NCI-H1930 (cell line): Measurements from ENCODE around the gene PRR36.
"Not testable (repeated sequence)": the region's sequence is repeated elsewhere in the genome, so short reads cannot be mapped to it uniquely, and the experiment has no call there.

Experiments
- DNase-seq, 2 experiments: peaks; one replicate each; lab custom pipeline; 2025; lab: John Stamatoyannopoulos, UW

The PRR36 gene

DNA sequence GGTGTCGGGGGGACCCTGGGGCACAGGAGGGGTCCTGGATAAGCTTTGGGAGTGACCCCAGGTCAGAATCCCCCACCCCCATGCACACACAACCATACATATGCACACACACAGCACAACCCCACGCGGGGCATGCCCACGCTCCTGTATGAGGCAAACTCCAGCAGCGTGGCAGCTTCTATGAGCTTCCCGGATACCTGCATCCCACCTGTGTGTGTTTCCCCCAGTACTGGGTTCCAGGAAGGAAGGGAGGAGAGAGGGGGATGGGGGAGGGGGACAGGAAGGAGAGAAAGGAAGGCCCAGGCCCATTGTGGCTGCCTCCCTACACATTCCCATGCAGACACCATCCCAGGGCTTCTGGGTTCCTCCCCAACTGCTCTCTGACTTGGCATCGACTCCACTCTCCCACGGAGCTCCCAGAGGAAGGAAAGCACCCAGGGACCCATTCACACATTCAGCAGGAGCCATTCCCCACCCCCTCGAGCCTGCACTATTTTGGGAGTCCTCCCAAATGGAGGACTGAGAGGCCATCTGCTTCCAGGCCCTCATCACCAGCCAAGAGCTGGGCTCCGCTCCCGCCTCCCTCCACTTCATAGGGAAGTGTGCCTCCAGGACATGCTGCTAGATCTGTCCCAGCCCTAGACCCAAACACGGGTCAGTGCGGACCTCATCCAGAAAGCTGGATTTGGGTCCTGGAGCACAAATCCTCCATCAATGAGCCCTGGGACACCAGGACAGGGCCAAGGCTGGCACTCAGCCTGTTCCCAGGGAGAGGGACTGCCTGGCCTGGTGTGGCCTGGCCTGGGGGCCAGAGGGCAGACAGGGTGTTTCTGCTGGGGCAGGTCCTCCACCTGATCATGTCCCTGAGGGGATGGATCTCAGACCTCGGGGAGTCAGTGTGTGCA, 13.2 kb downstream of the PRR36 start:
- DNase-seq: no peak

DNA sequence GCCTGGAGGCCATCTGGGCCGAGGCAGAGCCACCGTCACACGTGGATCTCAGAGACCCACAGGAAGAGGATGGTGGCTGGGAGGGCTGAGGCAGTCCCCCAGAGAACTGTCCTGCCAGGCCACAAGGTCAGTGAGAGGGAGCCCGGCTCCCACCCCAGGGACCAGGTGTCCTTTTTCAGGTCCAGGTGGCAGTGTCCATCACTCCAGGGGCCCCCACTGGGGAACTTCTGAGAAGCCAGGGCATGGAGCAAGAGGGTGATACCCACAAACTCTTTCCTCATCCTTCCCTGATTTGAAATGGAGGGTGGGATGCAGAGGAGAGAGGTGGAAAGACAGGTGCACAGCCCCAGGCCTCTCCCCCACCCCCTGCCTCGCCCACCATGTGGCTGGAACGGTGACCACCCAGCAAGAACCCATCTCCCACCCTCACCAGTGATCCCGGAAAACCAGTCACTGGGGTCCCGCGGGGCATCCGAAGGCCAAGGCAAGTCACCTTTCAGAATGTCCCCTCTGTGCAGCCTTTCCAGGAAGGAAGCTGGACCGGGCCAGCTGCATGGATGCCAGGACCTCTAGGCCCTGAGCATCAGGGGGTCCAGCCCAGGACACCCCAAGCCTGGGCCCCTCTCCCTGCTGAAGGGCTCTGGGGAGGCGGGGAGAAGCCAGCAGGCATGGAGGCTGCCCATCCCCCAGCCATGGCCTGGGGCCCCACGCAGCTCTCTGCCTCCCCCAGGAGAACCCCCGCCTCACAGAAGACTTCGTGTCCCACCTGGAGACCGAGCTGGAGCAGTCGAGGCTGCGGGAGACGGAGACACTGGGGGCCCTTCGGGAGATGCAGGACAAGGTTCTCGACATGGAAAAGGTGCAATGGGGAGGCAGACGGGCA, 14.1 kb downstream of the PRR36 start:
- no peak for DNase-seq

DNA sequence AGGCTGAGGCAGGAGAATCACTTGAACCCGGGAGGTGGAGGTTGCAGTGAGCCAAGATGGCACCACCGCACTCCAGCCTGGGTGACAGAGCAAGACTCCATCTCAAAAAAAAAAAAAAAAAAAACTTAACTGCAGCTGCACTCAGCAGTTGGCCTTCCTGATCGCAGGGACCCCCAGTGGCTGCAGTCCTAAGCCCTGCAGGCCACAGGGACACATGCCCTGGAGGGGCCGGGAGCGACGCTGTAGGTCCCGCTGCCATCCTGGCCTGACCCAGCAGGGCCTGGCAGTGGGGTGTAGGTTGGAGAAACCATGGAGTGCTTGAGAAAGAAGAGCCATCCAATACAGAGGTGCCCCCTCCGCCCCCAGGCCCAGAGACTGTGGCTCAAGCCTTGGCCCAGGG, 15.1 kb downstream of the PRR36 start:
- DNase-seq: not testable (repeated sequence)

DNA sequence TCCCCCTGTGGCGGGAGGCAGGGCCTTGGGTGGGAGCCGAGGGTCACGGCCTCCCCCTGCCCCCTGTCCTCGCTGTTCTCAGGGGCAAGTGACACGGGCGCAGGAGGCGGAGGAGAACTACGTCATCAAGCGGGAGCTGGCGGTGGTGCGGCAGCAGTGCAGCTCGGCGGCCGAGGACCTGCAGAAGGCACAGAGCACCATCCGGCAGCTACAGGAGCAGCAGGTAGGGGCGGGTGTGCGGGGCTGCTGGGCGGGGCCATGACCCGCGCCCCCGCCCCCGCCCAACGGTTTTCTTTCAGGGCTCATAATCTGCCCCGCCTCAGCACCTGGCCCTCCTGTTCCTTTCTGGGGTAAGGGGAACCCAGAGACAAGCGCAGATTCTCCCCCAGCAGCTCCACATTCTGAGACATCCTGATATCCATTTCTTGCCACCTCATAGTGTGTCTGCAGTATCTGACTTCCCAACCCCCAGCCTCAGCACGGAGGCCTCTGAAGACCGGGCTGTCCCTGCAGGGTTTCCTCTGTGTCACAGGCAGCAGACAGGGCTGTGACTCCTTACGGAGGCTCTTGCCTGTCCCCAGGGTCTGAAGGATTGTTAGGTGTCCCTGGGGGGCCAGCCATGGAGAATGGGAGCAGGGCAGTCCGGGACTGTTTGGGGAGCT, 15.9 kb downstream of the PRR36 start:
- peak in 1 of 2 experiments; percentile 12 for DNase-seq

DNA sequence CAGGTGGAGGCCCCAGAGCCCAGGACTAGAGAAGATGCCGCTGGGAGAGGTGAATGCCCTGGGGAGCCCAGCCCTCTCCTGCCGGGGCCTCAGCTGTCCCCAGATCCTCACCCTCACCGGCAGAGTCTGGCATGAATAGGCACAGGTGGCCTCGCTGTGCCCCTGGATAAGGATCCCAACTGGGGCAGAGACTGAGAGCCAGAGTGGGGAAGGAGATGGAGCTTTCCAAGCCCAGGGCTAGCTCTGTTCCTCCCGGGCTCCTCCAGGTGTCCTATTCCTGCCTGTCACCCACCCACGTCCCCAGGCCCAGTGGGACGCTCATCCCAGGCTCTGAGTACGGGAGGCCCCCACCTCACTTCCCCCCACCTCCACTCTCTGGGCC, 16.5 kb downstream of the PRR36 start:
- DNase-seq: no peak

DNA sequence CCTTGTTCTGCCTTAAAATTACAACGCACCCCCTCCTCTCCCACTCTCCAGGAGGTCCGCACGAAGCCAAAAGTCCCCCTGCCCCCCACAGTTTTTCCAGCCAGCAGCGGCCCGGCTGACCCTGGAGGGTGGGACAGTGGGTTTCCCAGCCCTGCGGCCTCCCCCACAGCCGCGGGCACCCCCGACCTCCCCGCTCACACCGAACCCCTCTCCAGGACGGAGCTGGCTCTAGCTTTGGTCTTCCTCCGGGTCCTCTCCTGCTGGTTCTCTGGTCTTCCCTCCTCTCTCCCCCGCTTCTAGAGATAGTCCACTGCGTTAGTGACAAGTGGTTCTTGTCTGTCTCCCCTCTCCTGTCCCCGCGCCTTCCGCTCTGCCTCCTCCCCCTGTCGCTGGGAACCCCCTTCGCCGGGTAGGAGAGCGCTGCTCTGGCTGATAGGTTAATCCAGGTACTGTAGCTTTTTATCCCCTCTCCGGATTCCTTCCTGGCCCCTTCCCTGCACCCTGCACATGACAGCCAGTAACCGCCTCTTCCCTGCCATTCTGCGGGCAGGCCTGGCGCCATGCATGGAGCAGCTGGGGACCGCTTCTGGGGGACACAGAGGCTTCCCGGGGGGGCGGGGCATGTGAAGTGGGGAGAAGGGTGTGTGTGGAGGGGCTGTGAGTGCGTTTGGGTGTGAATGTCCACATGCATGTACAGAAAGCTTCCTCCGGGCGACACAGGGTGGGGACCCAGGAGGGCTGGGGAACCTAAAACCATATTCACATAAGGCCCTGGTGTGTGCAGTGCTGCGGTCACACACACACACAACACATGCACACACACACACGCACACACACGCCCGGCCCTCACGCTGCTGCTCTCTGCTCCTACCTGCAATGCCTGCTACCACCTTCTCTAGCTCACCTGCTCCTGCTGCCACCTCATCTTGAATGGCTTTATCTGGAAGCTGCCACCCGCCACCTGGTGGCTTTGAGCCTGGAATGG, 17.2 kb downstream of the PRR36 start:
- DNase-seq: no peak

DNA sequence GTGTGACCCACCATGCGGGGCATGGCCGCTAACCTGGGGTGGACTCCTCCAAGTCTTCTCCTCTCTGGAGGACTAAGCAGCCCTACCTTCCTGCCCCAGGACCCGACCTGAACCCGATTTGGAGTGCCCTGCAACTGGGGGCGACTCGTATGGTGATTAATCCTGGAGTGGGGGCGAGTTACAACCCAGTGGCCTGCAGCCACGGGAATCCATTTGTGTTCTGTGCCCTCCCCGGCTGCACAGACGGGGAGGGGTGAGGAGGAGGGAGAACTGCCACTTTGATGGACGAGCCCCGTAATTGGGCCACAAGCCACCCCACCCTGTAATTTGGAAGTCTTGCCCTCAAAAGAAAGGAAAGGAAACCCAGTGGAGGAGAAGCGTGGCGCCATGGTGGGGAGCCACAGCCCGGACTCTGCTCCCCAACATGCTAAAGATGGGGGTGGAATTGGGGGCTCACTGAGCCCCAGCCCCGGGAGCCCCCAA, 18.0 kb downstream of the PRR36 start:
- DNase-seq: no peak

DNA sequence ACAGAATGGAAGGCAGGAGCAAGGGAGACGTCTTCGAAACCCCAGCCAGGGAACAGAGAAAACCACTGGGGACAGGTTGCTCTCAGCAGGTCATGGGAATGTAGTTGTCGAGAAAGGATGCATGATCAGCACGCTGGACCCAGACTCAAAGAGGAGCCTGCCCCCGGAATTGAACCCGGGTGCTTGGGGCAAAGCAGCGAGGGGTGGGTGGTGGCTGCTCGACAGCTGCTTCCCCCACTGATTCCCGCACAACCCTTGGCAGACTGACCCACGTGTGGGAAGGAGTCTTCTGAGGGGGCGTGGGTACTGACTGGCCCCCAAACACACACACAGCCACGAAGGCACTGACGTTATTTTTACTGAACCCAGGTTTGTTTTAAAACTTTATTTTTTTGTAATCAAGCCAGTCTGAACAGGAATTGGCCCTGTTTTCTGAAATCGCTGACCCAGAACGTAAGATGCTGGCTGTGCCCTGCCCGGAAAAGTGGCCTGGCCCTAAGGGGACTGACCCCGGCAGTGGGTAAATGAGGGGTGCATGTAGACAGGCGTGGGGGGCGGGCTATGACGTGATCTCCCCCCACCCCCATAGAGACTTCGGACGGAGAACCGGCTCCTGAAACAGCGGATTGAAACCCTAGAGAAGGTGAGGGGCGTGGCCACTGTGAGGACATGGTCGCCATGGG, 18.6 kb downstream of the PRR36 start:
- no peak for DNase-seq

DNA sequence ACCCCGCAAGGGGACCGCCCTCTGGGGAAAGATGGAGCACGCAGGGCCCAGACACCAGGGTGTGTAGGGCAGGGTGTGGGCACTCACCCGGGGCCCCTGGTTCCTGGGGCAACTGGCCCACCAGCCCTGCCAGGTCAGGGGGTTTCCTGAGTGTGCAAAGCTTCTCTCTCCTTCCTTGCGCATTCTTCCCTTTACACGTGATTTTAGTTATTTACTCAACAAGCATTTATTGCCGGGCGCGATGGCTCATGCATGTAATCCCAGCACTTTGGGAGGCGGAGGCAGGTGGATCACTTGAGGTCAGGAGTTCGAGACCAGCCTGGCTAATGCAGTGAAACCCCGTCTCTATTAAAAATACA, 20.4 kb downstream of the PRR36 start:
- no peak for DNase-seq

DNA sequence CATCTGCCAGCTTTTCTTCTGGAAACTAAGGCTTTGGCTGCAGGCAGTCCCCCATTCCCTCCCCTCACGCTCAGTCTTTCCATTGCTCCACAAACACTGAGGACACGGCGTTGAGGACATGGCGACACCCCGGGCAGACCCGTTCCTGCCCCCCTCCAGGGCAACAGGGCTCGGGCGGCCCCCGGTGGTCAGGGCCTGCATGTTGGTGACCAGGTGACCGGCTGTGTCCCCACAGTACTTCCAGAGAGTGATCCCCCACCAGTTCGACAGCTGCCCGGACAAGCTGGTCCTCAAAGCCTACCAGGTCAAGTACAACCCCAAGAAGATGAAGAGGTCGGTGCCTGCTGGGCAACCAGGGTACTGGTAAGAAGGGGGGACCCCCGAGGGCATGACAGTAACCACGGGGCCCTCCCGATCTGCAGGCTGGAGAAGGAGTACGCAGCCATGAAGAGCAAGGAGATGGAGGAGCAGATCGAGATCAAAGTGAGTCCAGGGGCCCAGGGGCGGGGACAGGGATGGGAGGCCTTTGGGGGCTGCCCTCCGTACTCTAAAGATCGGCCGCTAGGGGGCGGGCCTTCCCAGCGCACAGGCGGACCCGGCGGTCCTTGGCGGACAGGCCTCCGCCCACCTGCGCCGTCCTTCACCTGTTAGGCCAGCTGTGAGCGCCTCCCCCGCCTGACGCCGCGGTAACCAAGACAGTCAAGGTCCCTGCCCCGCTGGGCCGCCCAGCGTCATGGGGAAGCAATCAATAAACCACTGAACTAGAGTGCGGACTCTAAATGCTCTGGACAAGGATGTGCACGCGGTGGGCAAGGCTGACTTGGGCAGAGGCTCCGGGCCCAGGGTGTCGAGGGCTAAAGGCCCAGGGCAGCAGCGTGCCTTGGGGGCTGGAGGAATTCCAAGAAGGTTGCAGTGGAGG, 21.1 kb downstream of the PRR36 start:
- peak; percentile 64 to 73 for DNase-seq

DNA sequence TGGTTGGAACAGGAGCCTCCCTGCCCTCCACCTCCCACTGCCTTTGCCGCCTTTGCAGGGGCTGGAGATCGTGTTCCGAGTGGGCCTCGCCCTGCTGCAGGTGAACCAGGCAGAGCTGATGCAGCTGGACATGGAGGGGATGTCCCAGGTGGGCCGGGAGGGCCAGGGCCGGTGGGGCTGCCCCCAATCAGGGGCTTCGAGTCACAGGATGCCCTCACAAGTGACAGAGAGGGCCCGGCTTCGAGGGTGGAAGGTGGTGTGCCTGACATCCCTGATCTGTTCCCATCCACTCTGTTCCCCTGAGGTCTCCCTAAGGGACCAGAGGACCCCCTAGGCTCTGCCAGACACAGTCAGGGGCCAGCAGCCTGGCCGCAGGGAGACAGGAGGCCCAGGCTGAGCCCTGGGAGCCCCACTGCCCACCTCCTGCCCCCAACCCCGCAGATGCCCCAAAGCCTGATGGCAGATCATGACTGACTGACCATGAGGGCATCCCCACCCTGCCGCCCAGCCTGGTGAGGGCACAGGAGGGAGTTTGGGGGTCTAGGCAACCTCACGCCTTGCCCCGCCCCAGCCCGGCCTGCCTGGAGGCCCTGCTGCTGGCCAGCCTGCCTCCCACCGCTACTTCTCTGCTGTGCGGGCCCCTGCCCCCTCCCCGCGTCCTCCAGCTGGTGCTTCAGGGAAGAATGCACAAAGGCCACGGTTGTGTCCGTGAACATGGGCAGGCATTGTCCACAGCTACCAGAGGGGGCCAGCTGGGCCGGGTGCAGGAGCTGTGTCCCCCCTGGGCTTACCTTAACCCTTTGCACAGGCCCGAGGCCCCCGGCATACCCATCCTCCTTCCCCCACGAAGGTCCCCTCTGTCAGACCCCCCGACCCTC, 22.3 kb downstream of the PRR36 start:
- no peak for DNase-seq

DNA sequence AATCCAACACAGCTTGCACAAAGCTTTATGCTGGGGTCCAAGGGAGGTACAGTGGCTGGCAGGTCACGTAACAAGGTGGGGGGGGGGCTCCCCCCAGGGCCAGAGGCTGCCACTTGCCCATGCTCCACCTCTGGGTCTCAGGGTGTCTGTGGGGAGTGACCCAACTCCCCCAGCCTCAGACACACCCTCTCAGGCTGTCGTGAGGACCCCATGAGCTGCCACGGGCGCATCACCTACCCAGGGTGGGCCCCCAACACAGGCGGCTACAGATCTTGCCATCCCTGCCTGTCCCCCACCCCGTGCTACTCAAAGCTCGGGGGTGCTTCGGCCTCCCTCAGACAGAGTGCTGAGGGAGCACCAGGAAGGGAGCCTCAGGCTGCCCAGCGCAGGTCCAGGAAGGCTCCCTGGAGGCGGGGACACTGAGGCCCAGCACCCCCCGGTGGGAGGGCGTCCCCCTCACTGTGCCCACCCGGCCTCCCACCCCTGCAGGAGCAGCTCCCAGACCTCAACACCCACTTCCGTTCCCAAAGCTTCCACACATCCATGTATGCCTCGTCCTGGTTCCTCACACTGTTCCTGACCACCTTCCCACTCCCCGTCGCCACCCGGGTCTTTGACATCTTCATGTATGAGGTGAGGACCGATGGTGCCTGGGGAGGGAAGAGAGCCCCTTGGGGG, 23.1 kb downstream of the PRR36 start:
- no peak for DNase-seq

DNA sequence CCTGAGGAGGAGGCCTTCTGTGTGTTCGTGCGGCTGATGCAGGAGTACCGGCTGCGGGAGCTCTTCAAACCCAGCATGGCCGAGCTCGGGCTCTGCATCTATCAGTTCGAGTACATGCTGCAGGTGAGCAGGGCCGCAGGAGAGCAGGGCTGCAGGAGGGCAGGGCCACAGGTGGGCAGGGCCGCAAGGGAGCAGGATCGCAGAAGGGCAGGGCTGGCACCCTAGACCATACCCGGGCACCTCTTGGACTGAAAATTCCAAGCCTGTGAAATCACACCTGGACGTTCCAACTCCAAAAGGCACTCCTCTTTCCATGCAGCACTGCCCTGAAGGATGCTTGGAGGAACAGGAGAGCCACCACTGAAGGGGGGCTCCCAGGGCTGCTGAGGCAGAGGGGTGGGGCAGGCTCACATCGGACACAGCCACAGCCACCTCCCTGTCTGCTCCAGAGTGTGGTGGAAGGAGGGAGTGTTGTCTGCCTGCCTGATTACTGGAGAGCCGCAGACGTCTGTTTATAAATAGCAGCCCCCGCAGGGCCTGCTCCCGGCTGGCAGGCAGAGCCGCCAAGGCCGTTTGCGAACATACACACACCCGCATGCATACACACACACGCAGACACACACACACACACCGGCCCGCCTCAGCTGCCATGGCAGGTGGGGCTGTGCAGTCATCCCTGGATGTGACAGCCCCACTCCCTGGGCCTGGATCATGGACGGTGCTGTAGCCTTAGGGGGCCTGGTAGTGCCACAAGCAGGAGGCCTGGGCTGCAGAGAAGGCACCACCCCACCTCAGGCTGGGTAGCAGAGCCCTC, 24.0 kb downstream of the PRR36 start:
- no peak for DNase-seq

DNA sequence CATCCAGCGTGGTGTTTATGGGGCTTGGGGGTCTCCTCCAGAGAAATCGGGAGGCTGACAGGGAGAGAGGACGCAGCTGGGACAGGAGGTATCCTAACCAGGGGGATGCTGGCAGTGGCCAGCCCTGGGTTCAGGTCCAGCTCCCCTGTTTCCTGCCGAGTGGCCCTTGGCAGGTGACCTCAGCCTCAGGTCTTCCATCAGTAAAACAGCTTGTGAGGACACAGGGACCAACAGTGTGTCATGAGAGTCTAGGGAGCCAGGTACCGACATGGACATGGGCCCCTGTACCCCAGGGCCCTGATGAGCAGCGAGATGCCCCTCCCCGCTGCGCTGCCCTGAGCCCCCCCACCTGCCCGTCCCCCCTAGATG, 24.6 kb downstream of the PRR36 start:
- DNase-seq: no peak

DNA sequence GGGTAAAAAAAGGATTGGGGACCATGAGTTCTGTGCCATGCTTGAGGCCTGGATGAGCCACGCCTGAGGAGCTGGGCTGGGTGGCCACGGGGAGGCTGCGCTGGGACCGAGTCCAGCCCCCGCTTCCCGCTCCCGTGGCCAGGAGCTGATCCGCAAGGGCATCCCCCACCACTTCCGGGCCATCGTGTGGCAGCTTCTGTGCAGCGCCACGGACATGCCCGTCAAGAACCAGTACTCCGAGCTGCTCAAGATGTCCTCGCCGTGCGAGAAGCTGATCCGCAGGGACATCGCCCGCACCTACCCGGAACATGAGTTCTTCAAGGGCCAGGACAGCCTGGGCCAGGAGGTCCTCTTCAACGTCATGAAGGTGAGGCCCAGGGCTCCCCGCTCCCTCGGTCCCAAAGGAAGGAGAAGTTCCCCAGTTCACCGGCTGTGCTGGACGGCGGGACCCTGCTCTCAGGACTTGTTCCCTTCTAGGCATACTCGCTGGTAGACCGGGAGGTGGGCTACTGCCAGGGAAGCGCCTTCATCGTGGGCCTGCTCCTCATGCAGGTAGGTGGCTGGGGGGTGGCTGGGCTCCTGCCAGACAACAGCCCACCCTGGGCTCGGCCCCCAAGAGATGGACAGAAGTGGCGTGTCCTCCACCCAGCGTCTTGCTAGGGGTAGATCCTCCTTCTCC, 25.3 kb downstream of the PRR36 start:
- no peak for DNase-seq

DNA sequence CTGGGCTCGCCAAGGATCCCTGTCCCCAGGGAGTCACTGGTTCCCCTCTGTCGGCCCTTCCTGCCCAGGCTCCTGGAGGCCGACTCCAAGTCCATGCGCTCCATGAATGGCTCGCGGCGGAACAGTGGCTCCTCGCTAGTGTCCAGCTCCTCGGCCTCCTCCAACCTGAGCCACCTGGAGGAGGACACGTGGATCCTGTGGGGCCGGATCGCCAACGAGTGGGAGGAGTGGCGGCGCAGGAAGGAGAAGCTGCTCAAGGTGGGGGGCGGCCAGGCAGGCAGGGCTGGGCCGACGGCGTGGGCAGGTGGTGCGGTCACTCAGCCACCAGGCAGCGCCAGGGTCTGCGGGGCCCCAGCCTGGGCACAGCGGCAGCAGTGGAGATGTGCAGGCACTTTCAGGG, 26.5 kb downstream of the PRR36 start:
- no peak for DNase-seq
